Stimulated activated CD4-positive, alpha-beta T cell treated with anti-CD3 and anti-CD28 coated beads, TNF-alpha, amount 100 ng/mL, for 4 hours (primary cell): ENCODE measurements around the gene CTF1.
"Not testable (repeated sequence)": the region's sequence is repeated elsewhere in the genome, so short reads cannot be mapped to it uniquely, and the experiment has no call there.

Experiments used
- DNase-seq, 3 experiments: peaks; one replicate each; pipeline ENCODE4 v3.0.0-alpha.2; 2020; ENCODE audit warnings: low read depth in 3 of 3

Gene CTF1

GRCh38 chr16:30896261-30896888, at the start of gene CTF1:
Gene CTF1, plus strand, starts transcription at chr16:30896614. Its CDS starts 30 bp downstream, at chr16:30896644.
- DNase-seq, result no peak

- no peak for DNase-seq
These were observed 49.6 kb upstream of the CTF1 start for GRCh38 chr16:30846649-30847402.

GRCh38 chr16:30850246-30850645, 46.2 kb upstream of the CTF1 start:
- no peak for DNase-seq

- no peak for DNase-seq
These were observed 42.7 kb upstream of the CTF1 start for GRCh38 chr16:30853758-30854157.

- no peak for DNase-seq
These were observed 38.3 kb upstream of the CTF1 start for GRCh38 chr16:30858111-30858495.

GRCh38 chr16:30858829-30859423, 37.5 kb upstream of the CTF1 start:
- no peak for DNase-seq

GRCh38 chr16:30860729-30861128, 35.7 kb upstream of the CTF1 start:
- DNase-seq, result not testable (repeated sequence)

- not testable (repeated sequence) for DNase-seq
These were observed 33.2 kb upstream of the CTF1 start for GRCh38 chr16:30863178-30863577.

- no peak for DNase-seq
These were observed 30.4 kb upstream of the CTF1 start for GRCh38 chr16:30866031-30866430.

- no peak for DNase-seq
These were observed 28.7 kb upstream of the CTF1 start for GRCh38 chr16:30867747-30868146.

- DNase-seq, result no peak
These were observed 25.5 kb upstream of the CTF1 start for GRCh38 chr16:30870904-30871303.

- no peak for DNase-seq
These were observed 22.1 kb upstream of the CTF1 start for GRCh38 chr16:30874244-30874820.

- DNase-seq, result peak; percentile 77 to 84 (median 79)
These were observed 21.3 kb upstream of the CTF1 start for GRCh38 chr16:30874821-30875717.

- peak in 1 of 3 experiments; percentile 22 for DNase-seq
These were observed 20.3 kb upstream of the CTF1 start for GRCh38 chr16:30875871-30876801.

- DNase-seq, result no peak
These were observed 19.5 kb upstream of the CTF1 start for GRCh38 chr16:30876867-30877266.

- no peak for DNase-seq
These were observed 13.7 kb upstream of the CTF1 start for GRCh38 chr16:30882429-30883310.

- DNase-seq, result no peak
These were observed 11.7 kb upstream of the CTF1 start for GRCh38 chr16:30884760-30885159.

GRCh38 chr16:30885196-30885595, 11.2 kb upstream of the CTF1 start:
- no peak for DNase-seq

GRCh38 chr16:30886145-30886544, 10.3 kb upstream of the CTF1 start:
- DNase-seq, result no peak
